Activated CD4-positive, alpha-beta T cell treated with anti-CD3 and anti-CD28 coated beads, Interleukin-2, Interleukin-6, amounts not matched to agents 100 ng/mL and 50 ng/mL, durations not matched to agents 16 hours and 8 hours (primary cell): Measurements from ENCODE around the gene CLNK.

Experiments used
- DNase-seq: peaks from one replicate; pipeline ENCODE4 v3.0.0-alpha.2; 2020

Gene CLNK

GRCh38 chr4:10607206-10607605, 77.4 kb downstream of the CLNK start:
- no peak for DNase-seq

GRCh38 chr4:10606483-10607155, 77.9 kb downstream of the CLNK start:
- no peak for DNase-seq

- DNase-seq: no peak
Observed at GRCh38 chr4:10605746-10606482, 78.7 kb downstream of the CLNK start.

GRCh38 chr4:10605031-10605430, 79.5 kb downstream of the CLNK start:
- no peak for DNase-seq

GRCh38 chr4:10599574-10599973, 85.0 kb downstream of the CLNK start:
- no peak for DNase-seq

- no peak for DNase-seq
Observed at GRCh38 chr4:10598829-10599228, 85.7 kb downstream of the CLNK start.

- no peak for DNase-seq
Observed at GRCh38 chr4:10596586-10597290, 87.8 kb downstream of the CLNK start.

GRCh38 chr4:10593130-10593529, 91.4 kb downstream of the CLNK start:
- no peak for DNase-seq

- no peak for DNase-seq
Observed at GRCh38 chr4:10590896-10591295, 93.7 kb downstream of the CLNK start.

- no peak for DNase-seq
Observed at GRCh38 chr4:10589799-10590198, 94.8 kb downstream of the CLNK start.

- DNase-seq: no peak
Observed at GRCh38 chr4:10589321-10589720, 95.2 kb downstream of the CLNK start.

- DNase-seq: peak; percentile 13
Observed at GRCh38 chr4:10587697-10588096, 96.9 kb downstream of the CLNK start.

GRCh38 chr4:10587296-10587695, 97.3 kb downstream of the CLNK start:
- DNase-seq: no peak

GRCh38 chr4:10584042-10584441, 100.5 kb downstream of the CLNK start:
- no peak for DNase-seq

- no peak for DNase-seq
Observed at GRCh38 chr4:10582951-10583350, 101.6 kb downstream of the CLNK start.

GRCh38 chr4:10582059-10582686, 102.4 kb downstream of the CLNK start:
- peak; percentile 17 for DNase-seq

GRCh38 chr4:10581022-10581421, 103.5 kb downstream of the CLNK start:
- no peak for DNase-seq

- DNase-seq: no peak
Observed at GRCh38 chr4:10579648-10580047, 104.9 kb downstream of the CLNK start.

- DNase-seq: no peak
Observed at GRCh38 chr4:10577508-10578426, 106.8 kb downstream of the CLNK start.

GRCh38 chr4:10577018-10577417, 107.5 kb downstream of the CLNK start:
- DNase-seq: no peak

GRCh38 chr4:10576236-10576635, 108.3 kb downstream of the CLNK start:
- DNase-seq: no peak

- no peak for DNase-seq
Observed at GRCh38 chr4:10575414-10575813, 109.2 kb downstream of the CLNK start.
